Activated CD4-positive, alpha-beta memory T cell treated with anti-CD3 and anti-CD28 coated beads for 36 hours (primary cell): Measurements from ENCODE around the gene CACNB2. TPM values are rescaled to one million over a fixed set of nuclear protein-coding genes. Genes with fewer than 3 reads are reported as not detected.
"Not testable (repeated sequence)": the region's sequence is repeated elsewhere in the genome, so short reads cannot be mapped to it uniquely, and the experiment has no call there.

ENCODE experiments used
- CTCF ChIA-PET: fragments of 350-600 bp; sonication (Branson Sonifier 250); formaldehyde crosslinking; loops from one replicate; lab custom pipeline; 2021; ENCODE audit warnings: antibody characterized with exemption, inconsistent platforms; lab: Charles Lee
- POLR2A ChIA-PET: fragments of 350-600 bp; sonication (Branson Sonifier 250); formaldehyde crosslinking; loops from one replicate; lab custom pipeline; 2021; ENCODE audit warnings: antibody characterized with exemption; lab: Charles Lee
- DNase-seq: peaks from one replicate; pipeline ENCODE4 v3.0.0-alpha.2; 2020
- H3K27ac Mint-ChIP-seq: one replicate; pipeline ENCODE4 v1.8.0; 2021; ENCODE audit warnings: mixed read lengths
- H3K27me3 Mint-ChIP-seq: one replicate; pipeline ENCODE4 v1.8.0; 2021; ENCODE audit warnings: mixed read lengths
- H3K36me3 Mint-ChIP-seq: one replicate; pipeline ENCODE4 v1.8.0; 2021; ENCODE audit warnings: mixed read lengths
- H3K4me1 Mint-ChIP-seq: one replicate; pipeline ENCODE4 v1.8.0; 2021; ENCODE audit warnings: low read depth, mixed read lengths
- H3K4me3 Mint-ChIP-seq: one replicate; pipeline ENCODE4 v1.8.0; 2021; ENCODE audit warnings: mild to moderate bottlenecking, mixed read lengths
- H3K9me3 Mint-ChIP-seq: one replicate; pipeline ENCODE4 v1.8.0; 2021; ENCODE audit warnings: mixed read lengths
- intact Hi-C: fragments of 100-400 bp; cut with micrococcal nuclease; formaldehyde crosslinking; loops from one replicate; pipeline ENCODE4 v1.15.1; 2023
- total RNA-seq, 2 experiments: library from RNA; stranded (reverse); gene quantifications; one replicate each; pipeline ENCODE4 v1.2.3, GENCODE V29; 2021

CACNB2 gene
- total RNA-seq, 2 experiments from 2014 or later = not detected

DNA sequence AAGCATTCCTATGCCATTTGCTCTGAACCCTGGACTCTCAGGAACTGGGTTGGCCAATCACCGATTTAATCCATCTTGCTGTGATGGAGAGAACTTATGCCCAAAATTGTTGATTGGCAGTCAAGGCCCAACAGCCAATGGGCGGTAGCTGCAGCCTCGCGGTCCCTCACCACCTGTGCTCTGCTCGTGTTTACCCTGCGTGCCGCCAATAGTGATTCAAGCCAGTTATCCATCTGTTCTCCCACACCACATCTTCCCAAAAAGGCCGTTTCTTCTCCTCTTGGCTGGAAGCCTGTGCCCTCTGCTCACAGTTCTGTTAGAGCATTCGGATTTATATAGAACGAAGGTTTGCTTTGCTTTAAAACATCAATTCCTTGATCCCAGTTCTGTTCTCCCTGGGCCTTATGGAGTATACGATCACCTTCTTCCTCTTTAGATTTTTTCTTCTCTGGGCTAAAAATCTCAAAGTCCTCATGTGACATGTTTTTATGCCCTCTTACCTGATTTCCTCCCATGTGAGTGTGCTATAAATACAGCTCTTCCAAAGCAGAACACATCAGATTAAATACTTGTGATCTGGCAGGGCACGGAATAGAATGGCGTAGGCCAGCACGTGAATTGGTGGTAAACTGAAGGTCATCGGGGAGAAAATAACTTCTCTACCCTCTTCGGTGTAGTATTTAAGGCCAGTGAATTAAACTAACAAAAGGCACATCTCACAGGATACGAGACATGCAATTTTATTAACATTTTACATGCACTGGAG lies 298.3 kb downstream of the CACNB2 start:
- no peaks in the 10 kb centered on the region for H3K36me3 Mint-ChIP-seq
- intact Hi-C loops = no loop called here
- H3K27ac Mint-ChIP-seq = no peak overlapping the region
- no peaks in the 10 kb centered on the region for H3K9me3 Mint-ChIP-seq
- ChIA-PET CTCF (no interaction called here), POLR2A (no interaction called here)
- H3K4me1 Mint-ChIP-seq = no peaks in the 10 kb centered on the region
- H3K27me3 Mint-ChIP-seq = no peaks in the 10 kb centered on the region
- no peak for DNase-seq
- no peak overlapping the region for H3K4me3 Mint-ChIP-seq

GRCh38 chr10:18439601-18440000 lies 299.4 kb downstream of the CACNB2 start:
- Mint-ChIP-seq H3K27ac (no peak overlapping the region), H3K36me3 (no peaks in the 10 kb centered on the region), H3K4me1 (no peaks in the 10 kb centered on the region), H3K9me3 (peaks cover 2% of the 10 kb centered on the region), H3K27me3 (no peaks in the 10 kb centered on the region), H3K4me3 (no peak overlapping the region)
- no peak for DNase-seq
- intact Hi-C loops = no loop called here
- ChIA-PET POLR2A (no interaction called here), CTCF (no interaction called here)

DNA sequence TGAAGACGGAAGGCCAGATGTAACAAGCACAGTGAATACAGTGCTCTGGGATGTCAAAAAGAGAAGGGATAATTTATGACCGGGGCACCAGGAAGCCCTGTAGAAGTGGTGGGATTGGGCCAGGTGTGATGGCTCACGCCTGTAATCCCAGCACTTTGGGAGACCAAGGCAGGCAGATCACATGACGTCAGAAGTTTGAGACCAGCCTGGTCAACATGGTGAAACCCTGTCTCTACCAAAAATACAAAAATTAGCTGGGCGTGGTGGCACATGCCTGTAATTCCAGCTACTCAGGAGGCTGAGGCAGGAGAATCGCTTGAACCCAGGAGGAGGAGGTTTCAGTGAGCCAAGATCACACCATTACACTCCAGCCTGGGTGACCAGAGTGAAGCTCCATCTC lies 305.4 kb downstream of the CACNB2 start:
- DNase-seq, H3K9me3 Mint-ChIP-seq, H3K36me3 Mint-ChIP-seq, H3K4me3 Mint-ChIP-seq, CTCF ChIA-PET, H3K4me1 Mint-ChIP-seq, POLR2A ChIA-PET, H3K27me3 Mint-ChIP-seq, H3K27ac Mint-ChIP-seq, intact Hi-C loops: not testable (repeated sequence)

DNA sequence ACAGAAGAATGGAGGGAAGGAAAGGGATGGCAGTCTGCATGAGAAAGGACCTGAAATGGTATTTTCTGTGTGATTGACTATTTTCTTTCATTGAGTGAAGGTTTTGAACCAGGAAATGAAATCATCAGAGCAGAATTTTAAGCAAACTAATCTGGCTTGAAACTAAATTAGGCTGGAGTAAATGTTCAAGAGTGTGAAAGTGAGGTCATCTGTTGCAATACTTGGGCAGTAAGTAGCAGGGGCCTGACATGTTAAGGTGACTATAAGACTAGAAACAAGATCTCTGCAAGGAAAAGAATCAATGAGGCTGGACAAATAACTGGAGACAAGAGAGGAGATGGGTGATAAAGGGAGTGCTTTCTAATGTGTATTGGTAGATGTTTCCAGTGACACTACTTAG lies 306.0 kb downstream of the CACNB2 start:
- Mint-ChIP-seq H3K4me1 (no peaks in the 10 kb centered on the region), H3K27me3 (peaks cover 5% of the 10 kb centered on the region), H3K4me3 (no peak overlapping the region), H3K9me3 (peaks cover 2% of the 10 kb centered on the region), H3K27ac (no peak overlapping the region), H3K36me3 (no peaks in the 10 kb centered on the region)
- POLR2A ChIA-PET = no interaction called here
- intact Hi-C loops = no loop called here
- CTCF ChIA-PET = no interaction called here
- no peak for DNase-seq

DNA sequence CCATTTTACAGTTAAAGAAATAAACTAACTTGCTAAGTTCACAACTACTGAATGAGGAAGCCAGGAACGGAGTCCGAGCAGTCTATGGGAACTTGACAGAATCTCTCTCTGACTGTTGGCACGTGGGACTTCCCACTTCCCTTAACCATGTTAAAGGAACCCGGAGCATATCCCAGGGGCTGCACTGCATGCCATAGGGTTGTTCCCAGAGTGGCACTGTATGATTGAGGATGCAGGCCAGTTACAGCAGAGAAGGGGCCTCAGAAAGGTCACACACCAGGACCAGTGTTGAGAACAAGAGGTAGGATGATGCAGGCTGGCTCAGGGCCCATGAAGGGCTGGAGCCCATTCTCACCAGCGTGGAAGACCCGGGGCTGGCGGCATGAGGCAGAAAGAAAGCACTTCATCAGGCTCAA lies 309.4 kb downstream of the CACNB2 start:
- POLR2A ChIA-PET = no interaction called here
- CTCF ChIA-PET = no interaction called here
- DNase-seq = no peak
- Mint-ChIP-seq H3K9me3 (no peaks in the 10 kb centered on the region), H3K27me3 (peaks cover 5% of the 10 kb centered on the region), H3K4me1 (no peaks in the 10 kb centered on the region), H3K4me3 (no peak overlapping the region), H3K36me3 (no peaks in the 10 kb centered on the region), H3K27ac (no peak overlapping the region)
- intact Hi-C loops = no loop called here

DNA sequence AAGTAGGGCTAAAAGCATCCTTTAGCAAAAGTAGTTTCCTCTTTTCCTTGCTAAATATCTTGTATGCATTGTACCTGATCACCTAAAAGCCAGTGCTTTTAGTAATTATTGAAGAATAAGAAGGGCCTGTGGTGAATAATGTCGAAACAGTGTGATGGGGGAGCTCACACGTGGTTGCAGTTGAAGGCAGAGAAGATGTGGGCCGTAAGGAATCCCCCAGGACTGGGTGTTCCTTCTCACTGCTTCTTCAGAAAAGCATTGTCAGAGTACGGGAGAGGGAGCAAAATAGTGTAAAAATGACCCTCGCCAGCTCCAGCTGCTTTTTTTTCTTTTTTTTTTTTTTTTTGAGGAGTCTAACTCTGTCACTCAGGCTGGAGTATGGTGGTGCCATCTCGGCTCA lies 310.1 kb downstream of the CACNB2 start:
- no peak for DNase-seq
- intact Hi-C loops = no loop called here
- H3K9me3 Mint-ChIP-seq = no peaks in the 10 kb centered on the region
- CTCF ChIA-PET = no interaction called here
- H3K4me3 Mint-ChIP-seq = no peak overlapping the region
- H3K4me1 Mint-ChIP-seq = no peaks in the 10 kb centered on the region
- H3K27me3 Mint-ChIP-seq = peaks cover 5% of the 10 kb centered on the region
- POLR2A ChIA-PET = no interaction called here
- H3K27ac Mint-ChIP-seq = no peak overlapping the region
- H3K36me3 Mint-ChIP-seq = no peaks in the 10 kb centered on the region

GRCh38 chr10:18455086-18455884 lies 315.1 kb downstream of the CACNB2 start:
- intact Hi-C loops = no loop called here
- no peaks in the 10 kb centered on the region for H3K4me1 Mint-ChIP-seq
- CTCF ChIA-PET = no interaction called here
- no peak overlapping the region for H3K27ac Mint-ChIP-seq
- H3K36me3 Mint-ChIP-seq = no peaks in the 10 kb centered on the region
- H3K9me3 Mint-ChIP-seq = no peaks in the 10 kb centered on the region
- no peak overlapping the region for H3K4me3 Mint-ChIP-seq
- no peak for DNase-seq
- H3K27me3 Mint-ChIP-seq = no peaks in the 10 kb centered on the region
- POLR2A ChIA-PET = no interaction called here

GRCh38 chr10:18456984-18457383 lies 316.8 kb downstream of the CACNB2 start:
- DNase-seq = no peak
- no peaks in the 10 kb centered on the region for H3K36me3 Mint-ChIP-seq
- no peaks in the 10 kb centered on the region for H3K4me1 Mint-ChIP-seq
- intact Hi-C loops = no loop called here
- H3K4me3 Mint-ChIP-seq = no peak overlapping the region
- H3K9me3 Mint-ChIP-seq = no peaks in the 10 kb centered on the region
- H3K27me3 Mint-ChIP-seq = no peaks in the 10 kb centered on the region
- POLR2A ChIA-PET = no interaction called here
- CTCF ChIA-PET = no interaction called here
- H3K27ac Mint-ChIP-seq = no peak overlapping the region

- CTCF ChIA-PET = no interaction called here
- H3K27me3 Mint-ChIP-seq = peaks cover 3% of the 10 kb centered on the region
Measured at GRCh38 chr10:18460032-18460431, 319.8 kb downstream of the CACNB2 start.

DNA sequence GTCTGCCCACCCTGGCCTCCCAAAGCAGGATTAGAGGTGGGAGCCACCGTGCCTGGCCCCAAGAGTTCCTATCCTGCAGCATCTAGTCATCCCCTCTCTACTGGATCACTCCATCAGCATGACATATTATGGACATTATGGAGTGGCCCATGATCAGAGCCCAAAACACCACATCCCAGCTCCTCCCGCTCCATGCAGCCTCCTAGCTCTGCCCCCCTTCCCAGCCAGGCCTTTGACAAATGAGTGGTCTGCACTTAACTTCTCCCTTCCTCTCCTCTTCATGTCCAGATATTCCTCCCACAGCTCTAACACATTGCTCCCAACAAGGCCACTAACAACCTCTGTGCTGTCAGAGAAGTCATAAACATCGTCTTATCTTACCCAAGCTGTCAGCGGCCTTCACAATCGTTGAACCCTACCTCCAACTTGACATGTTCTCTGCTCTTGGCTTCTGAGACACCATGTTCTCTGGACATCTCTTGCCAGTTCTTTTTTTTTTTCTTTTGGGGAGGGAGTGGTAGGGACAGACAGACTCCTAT lies 323.5 kb downstream of the CACNB2 start:
- CTCF ChIA-PET = no interaction called here
- Mint-ChIP-seq H3K27ac (no peak overlapping the region), H3K4me3 (no peak overlapping the region), H3K9me3 (no peaks in the 10 kb centered on the region), H3K36me3 (no peaks in the 10 kb centered on the region), H3K4me1 (no peaks in the 10 kb centered on the region), H3K27me3 (peaks cover 3% of the 10 kb centered on the region)
- DNase-seq = no peak
- intact Hi-C loops = no loop called here
- POLR2A ChIA-PET = no interaction called here

More at GRCh38 chr10:18460032-18460431, 319.8 kb downstream of the CACNB2 start:
- Mint-ChIP-seq H3K4me1 (no peaks in the 10 kb centered on the region), H3K36me3 (no peaks in the 10 kb centered on the region), H3K4me3 (no peak overlapping the region), H3K27ac (no peak overlapping the region), H3K9me3 (no peaks in the 10 kb centered on the region)
- intact Hi-C loops = no loop called here
- no peak for DNase-seq
- POLR2A ChIA-PET = no interaction called here

DNA sequence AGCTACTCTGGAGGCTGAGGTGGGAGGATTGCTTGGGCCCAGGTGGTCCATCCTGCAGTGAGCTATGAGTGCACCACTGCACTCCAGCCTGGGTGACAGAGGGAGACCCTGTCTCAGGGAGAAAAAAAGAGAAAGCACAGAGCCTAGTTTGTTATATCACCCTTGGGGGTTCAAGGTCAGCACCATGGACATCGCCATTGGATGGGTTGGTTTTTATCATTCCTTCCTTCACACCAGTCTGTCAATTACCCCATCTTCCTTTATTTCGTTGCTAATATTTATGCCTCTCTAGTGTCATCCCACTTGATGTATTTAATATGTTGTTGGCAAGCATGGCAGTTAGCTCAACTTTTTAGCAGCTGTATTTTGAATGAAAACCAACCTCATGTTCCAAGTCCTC lies 328.9 kb downstream of the CACNB2 start:
- intact Hi-C loops = no loop called here
- Mint-ChIP-seq H3K27me3 (no peaks in the 10 kb centered on the region), H3K36me3 (no peaks in the 10 kb centered on the region), H3K27ac (no peak overlapping the region), H3K4me1 (peaks cover 6% of the 10 kb centered on the region), H3K4me3 (no peak overlapping the region), H3K9me3 (no peaks in the 10 kb centered on the region)
- ChIA-PET CTCF (no interaction called here), POLR2A (no interaction called here)
- no peak for DNase-seq

DNA sequence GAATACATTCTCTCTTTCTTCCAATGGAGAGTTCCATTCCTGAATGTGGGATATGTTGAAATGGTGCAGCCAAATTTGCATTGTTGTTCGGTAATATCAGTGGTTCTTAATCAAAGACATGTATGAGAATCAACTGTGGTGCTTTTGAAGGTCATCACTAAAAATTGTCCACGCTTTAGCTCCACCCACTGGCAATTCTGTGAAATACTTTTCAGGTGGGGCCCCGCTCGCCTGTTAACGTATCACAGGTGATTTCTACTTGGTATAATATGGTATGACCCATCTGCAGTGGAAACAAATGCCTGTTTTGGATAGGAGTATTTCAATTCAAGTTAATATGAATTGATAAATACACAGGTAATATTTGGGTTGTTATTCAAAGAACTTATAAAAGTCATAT lies 332.8 kb downstream of the CACNB2 start:
- Mint-ChIP-seq H3K27ac (no peak overlapping the region), H3K9me3 (no peaks in the 10 kb centered on the region), H3K36me3 (no peaks in the 10 kb centered on the region), H3K4me3 (no peak overlapping the region), H3K4me1 (peaks cover 6% of the 10 kb centered on the region), H3K27me3 (no peaks in the 10 kb centered on the region)
- DNase-seq = no peak
- ChIA-PET CTCF (no interaction called here), POLR2A (no interaction called here)
- intact Hi-C loops = no loop called here
